ENCODE measurements around the gene PGRMC2.

Gene PGRMC2

DNA sequence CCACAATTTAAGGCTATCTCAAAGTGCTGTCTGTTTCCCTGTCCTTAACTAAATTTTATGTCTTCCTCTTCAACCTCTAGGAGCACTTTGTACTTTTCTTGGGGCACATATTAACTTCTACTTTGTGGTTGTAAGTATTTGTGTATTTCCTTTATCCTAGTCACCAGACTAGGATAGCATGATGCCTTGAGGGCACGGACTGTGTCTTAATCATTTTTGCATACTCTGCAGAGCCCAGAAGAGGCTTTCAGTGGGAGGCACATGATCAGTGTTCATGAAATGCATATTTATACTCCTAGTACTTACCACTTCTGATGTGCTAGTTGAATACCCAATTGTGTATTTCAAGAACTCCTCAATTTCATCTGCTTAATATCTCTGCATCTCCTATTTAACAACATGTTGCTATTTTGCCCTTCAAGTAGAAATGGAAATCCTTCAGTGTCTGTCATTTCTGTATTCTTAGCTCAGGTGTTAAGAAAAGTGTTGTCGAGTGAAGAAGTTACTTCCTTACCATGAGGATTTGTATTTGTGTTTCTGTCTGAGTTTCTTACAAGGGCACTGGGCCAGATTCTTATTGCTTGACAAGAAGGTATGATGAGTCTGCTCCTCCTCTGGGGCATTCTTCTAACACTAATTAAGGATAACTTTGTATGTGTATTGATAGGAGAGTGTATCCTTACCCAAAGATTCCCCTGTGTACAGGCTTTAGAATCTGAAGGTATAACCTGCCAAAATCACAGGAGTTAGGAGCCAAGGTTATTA is 28.3 kb upstream of the PGRMC2 start:
- no peaks in the 10 kb centered on the region for H3K36me3 ChIP-seq (ENCODE audit: insufficient read depth, low read depth, low read length)
- no peak overlapping the region for H3K4me3 ChIP-seq (ENCODE audit: low read length)
- no peaks in the 10 kb centered on the region for H3K27me3 ChIP-seq (ENCODE audit: insufficient read depth, low read length)
- H3K4me1 ChIP-seq (ENCODE audit: insufficient read depth, low read length): no peaks in the 10 kb centered on the region
- no peaks in the 10 kb centered on the region for H3K9me3 ChIP-seq (ENCODE audit: insufficient read depth, low read depth, low read length)
- no peak overlapping the region for H3K9ac ChIP-seq (ENCODE audit: low read depth, low read length)
- no peak overlapping the region for H3K27ac ChIP-seq (ENCODE audit: low read length)

DNA sequence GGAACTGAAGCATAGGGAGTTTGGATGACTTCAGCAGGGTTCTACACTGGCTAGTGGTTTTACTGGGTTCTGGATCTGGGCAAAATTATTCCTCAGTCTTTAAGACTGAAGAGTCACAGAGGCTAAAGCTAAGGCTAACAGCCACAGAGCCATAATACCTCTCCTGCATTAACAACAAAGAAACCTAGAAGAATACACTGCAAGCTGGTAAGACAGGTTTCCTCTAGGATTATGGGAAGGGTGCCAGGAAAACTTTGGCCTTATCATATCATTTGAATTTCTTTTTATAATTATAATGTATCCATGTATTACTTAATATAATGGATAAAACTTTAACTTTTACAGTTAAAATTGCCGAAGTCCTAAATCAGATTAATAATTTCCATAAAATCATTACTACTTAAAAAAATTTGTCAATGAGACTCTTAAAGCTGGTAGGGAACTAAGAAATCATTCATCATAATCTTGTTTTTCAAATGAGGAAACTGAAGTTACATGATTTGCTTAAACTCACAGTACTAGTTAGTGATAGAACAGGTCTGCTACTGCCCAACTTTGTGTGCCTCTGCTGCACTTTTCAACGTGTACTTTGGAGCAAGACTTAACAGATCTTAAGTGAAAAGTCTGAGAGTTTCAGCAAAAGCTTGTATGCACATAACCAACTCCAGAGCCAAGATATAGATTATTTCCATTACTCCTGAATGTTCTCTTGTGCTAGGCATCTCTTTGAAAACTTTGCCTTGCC is 24.2 kb upstream of the PGRMC2 start:
- no peak overlapping the region for H3K9ac ChIP-seq (ENCODE audit: low read depth, low read length)
- no peaks in the 10 kb centered on the region for H3K27me3 ChIP-seq (ENCODE audit: insufficient read depth, low read length)
- no peaks in the 10 kb centered on the region for H3K4me1 ChIP-seq (ENCODE audit: insufficient read depth, low read length)
- H3K9me3 ChIP-seq (ENCODE audit: insufficient read depth, low read depth, low read length): no peaks in the 10 kb centered on the region
- no peaks in the 10 kb centered on the region; the same call in 1 of the 2 replicates for H3K36me3 ChIP-seq (ENCODE audit: insufficient read depth, low read depth, low read length)
- no peak overlapping the region for H3K4me3 ChIP-seq (ENCODE audit: low read length)
- no peak overlapping the region for H3K27ac ChIP-seq (ENCODE audit: low read length)

DNA sequence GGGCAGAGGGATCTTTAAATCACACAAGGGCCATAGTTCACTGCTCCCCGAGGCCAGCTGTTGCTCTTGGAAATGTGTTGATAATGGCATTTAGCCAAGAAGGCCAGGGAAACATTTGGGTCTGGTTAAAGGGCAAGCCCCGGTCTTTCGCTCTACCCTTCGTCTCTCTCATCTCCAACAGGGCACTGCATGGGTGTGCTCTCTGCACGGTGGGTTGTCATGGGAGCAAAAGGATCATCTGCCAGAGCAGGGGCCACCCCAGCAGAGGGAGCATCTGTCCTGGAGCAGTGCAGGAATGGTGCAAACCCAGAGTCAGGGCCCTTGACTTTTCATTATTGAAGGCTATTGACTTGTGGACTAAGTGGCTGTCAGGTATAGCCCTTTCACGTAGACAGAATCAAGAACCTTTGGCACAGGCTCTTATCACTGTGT is 22.7 kb upstream of the PGRMC2 start:
- Histone ChIP-seq H3K4me1 (ENCODE audit: insufficient read depth, low read length) (peaks cover 6% of the 10 kb centered on the region; the same call in 1 of the 2 replicates), H3K36me3 (ENCODE audit: insufficient read depth, low read depth, low read length) (no peaks in the 10 kb centered on the region; the same call in 1 of the 2 replicates), H3K4me3 (ENCODE audit: low read length) (no peak overlapping the region), H3K27ac (ENCODE audit: low read length) (no peak overlapping the region), H3K9me3 (ENCODE audit: insufficient read depth, low read depth, low read length) (no peaks in the 10 kb centered on the region), H3K27me3 (ENCODE audit: insufficient read depth, low read length) (no peaks in the 10 kb centered on the region), H3K9ac (ENCODE audit: low read depth, low read length) (no peak overlapping the region)

DNA sequence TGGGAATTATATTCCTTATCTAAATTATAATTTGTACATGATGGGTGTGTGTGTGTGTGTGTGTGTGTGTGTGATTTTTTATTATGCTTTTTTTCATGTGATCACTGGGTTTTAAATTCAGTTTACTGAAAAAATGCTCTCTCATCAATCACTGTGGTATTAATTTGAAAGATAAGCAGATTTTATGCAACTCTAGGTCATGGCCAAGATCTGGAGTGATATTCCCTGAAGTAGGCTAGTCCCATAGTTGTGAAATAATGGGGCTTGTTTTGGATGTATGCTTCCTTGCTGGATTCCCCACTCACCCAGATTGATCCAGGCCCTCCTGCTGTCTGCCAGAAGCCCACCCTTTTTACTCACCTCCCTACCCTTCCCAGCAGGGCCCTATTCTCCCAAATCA is 22.0 kb upstream of the PGRMC2 start:
- Histone ChIP-seq H3K27ac (ENCODE audit: low read length) (no peak overlapping the region), H3K9ac (ENCODE audit: low read depth, low read length) (no peak overlapping the region), H3K27me3 (ENCODE audit: insufficient read depth, low read length) (no peaks in the 10 kb centered on the region), H3K4me1 (ENCODE audit: insufficient read depth, low read length) (peaks cover 8% of the 10 kb centered on the region; the same call in 1 of the 2 replicates), H3K36me3 (ENCODE audit: insufficient read depth, low read depth, low read length) (no peaks in the 10 kb centered on the region; the same call in 1 of the 2 replicates), H3K4me3 (ENCODE audit: low read length) (no peak overlapping the region), H3K9me3 (ENCODE audit: insufficient read depth, low read depth, low read length) (no peaks in the 10 kb centered on the region)

DNA sequence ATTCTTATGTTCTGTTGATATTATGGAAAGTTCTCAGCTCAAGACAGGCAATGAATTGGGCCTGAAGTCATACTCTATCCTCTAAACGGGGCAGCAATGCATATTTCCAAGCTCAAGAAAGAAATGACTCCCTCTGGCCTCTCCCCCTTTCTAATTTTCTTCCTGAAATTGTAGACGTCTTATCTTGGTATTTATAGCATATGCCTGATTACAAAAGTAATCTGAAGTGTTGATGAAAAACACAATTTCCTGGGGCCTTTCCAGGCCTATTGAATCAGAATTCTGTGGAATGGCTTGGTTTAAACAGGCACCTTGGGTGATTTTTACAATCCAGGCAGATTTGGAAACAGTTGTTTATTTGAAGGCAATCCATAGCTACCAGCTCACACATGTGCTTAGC is 21.4 kb upstream of the PGRMC2 start:
- no peak overlapping the region for H3K9ac ChIP-seq (ENCODE audit: low read depth, low read length)
- no peak overlapping the region for H3K27ac ChIP-seq (ENCODE audit: low read length)
- H3K9me3 ChIP-seq (ENCODE audit: insufficient read depth, low read depth, low read length): no peaks in the 10 kb centered on the region
- H3K36me3 ChIP-seq (ENCODE audit: insufficient read depth, low read depth, low read length): no peaks in the 10 kb centered on the region; the same call in 1 of the 2 replicates
- peaks cover 8% of the 10 kb centered on the region; the same call in 1 of the 2 replicates for H3K4me1 ChIP-seq (ENCODE audit: insufficient read depth, low read length)
- no peak overlapping the region for H3K4me3 ChIP-seq (ENCODE audit: low read length)
- H3K27me3 ChIP-seq (ENCODE audit: insufficient read depth, low read length): no peaks in the 10 kb centered on the region

GRCh38 chr4:128307123-128307571 is 19.5 kb upstream of the PGRMC2 start:
- no peaks in the 10 kb centered on the region for H3K27me3 ChIP-seq (ENCODE audit: insufficient read depth, low read length)
- H3K36me3 ChIP-seq (ENCODE audit: insufficient read depth, low read depth, low read length): no peaks in the 10 kb centered on the region; the same call in 1 of the 2 replicates
- H3K4me3 ChIP-seq (ENCODE audit: low read length): no peak overlapping the region
- H3K27ac ChIP-seq (ENCODE audit: low read length): no peak overlapping the region
- no peaks in the 10 kb centered on the region for H3K9me3 ChIP-seq (ENCODE audit: insufficient read depth, low read depth, low read length)
- peaks cover 8% of the 10 kb centered on the region; the same call in 1 of the 2 replicates for H3K4me1 ChIP-seq (ENCODE audit: insufficient read depth, low read length)
- H3K9ac ChIP-seq (ENCODE audit: low read depth, low read length): no peak overlapping the region

DNA sequence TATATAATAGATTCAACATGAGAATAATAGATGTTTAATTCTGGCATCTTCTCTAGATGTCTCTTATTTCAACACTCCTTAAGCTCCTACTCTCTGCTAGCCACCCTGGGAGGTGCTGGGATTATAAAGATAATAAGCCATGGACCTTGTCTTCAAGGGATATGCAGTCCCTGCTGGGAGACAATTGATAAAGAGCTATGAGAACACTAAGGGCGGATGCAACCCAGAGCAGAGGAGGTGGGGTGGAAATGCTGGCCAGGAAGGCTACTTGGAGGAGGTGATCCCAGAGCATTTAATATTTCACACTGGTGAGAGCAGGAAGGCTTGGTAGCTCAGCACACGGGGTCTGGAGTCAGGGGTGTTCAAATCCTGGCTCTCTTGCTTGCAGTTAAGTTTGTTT is 18.3 kb upstream of the PGRMC2 start:
- peaks cover 8% of the 10 kb centered on the region; the same call in 1 of the 2 replicates for H3K4me1 ChIP-seq (ENCODE audit: insufficient read depth, low read length)
- H3K36me3 ChIP-seq (ENCODE audit: insufficient read depth, low read depth, low read length): no peaks in the 10 kb centered on the region; the same call in 1 of the 2 replicates
- H3K9ac ChIP-seq (ENCODE audit: low read depth, low read length): no peak overlapping the region
- no peak overlapping the region for H3K4me3 ChIP-seq (ENCODE audit: low read length)
- no peaks in the 10 kb centered on the region for H3K27me3 ChIP-seq (ENCODE audit: insufficient read depth, low read length)
- no peaks in the 10 kb centered on the region for H3K9me3 ChIP-seq (ENCODE audit: insufficient read depth, low read depth, low read length)
- no peak overlapping the region for H3K27ac ChIP-seq (ENCODE audit: low read length)

DNA sequence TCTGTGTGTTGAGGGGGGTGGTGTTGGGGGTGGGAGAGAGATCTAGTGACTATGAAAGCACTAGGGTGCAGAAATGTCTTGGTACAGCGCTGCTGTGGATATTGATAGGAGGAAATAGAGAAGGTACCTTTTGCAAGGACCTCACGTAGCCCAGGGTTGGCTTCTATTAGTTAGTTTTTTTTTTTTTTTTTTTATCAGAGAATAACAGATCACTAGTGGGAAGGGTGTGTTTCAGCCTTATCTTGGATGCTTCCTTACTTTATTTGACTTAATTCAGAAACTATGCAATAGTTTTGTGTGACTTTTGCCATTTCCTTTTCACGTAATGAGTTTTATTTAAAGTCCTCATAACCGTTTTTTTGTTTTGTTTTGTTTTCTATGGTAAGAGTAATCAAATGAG is 16.4 kb upstream of the PGRMC2 start:
- peaks cover 8% of the 10 kb centered on the region; the same call in 1 of the 2 replicates for H3K4me1 ChIP-seq (ENCODE audit: insufficient read depth, low read length)
- no peak overlapping the region for H3K4me3 ChIP-seq (ENCODE audit: low read length)
- no peak overlapping the region for H3K27ac ChIP-seq (ENCODE audit: low read length)
- no peaks in the 10 kb centered on the region for H3K9me3 ChIP-seq (ENCODE audit: insufficient read depth, low read depth, low read length)
- no peaks in the 10 kb centered on the region; the same call in 1 of the 2 replicates for H3K36me3 ChIP-seq (ENCODE audit: insufficient read depth, low read depth, low read length)
- H3K9ac ChIP-seq (ENCODE audit: low read depth, low read length): no peak overlapping the region
- no peaks in the 10 kb centered on the region for H3K27me3 ChIP-seq (ENCODE audit: insufficient read depth, low read length)

DNA sequence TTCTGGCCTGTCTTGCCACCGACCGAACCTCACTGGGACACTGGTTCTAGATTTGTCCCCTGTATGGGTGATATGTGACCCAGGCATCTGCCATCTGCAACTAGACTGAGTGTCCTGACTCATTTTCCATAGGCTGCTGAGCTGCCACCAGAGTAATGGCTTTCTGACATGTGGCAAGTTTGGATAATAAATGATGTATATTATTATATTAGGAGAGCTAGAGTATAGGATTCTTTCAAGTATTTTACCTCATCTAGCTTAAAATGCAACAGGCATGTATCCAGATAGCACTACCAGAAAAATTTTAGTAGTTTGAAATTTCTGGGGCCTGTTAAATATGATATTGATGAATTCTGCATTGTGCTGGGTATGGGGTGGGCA is 15.8 kb upstream of the PGRMC2 start:
- H3K9ac ChIP-seq (ENCODE audit: low read depth, low read length): no peak overlapping the region
- H3K9me3 ChIP-seq (ENCODE audit: insufficient read depth, low read depth, low read length): no peaks in the 10 kb centered on the region
- no peak overlapping the region for H3K27ac ChIP-seq (ENCODE audit: low read length)
- no peaks in the 10 kb centered on the region; the same call in 1 of the 2 replicates for H3K36me3 ChIP-seq (ENCODE audit: insufficient read depth, low read depth, low read length)
- no peaks in the 10 kb centered on the region for H3K27me3 ChIP-seq (ENCODE audit: insufficient read depth, low read length)
- H3K4me3 ChIP-seq (ENCODE audit: low read length): no peak overlapping the region
- peaks cover 8% of the 10 kb centered on the region; the same call in 1 of the 2 replicates for H3K4me1 ChIP-seq (ENCODE audit: insufficient read depth, low read length)

GRCh38 chr4:128301979-128302378 is 14.4 kb upstream of the PGRMC2 start:
- Histone ChIP-seq H3K9me3 (ENCODE audit: insufficient read depth, low read depth, low read length) (no peaks in the 10 kb centered on the region), H3K4me3 (ENCODE audit: low read length) (no peak overlapping the region), H3K4me1 (ENCODE audit: insufficient read depth, low read length) (peaks cover 8% of the 10 kb centered on the region; the same call in 1 of the 2 replicates), H3K27me3 (ENCODE audit: insufficient read depth, low read length) (no peaks in the 10 kb centered on the region), H3K27ac (ENCODE audit: low read length) (no peak overlapping the region), H3K36me3 (ENCODE audit: insufficient read depth, low read depth, low read length) (no peaks in the 10 kb centered on the region; the same call in 1 of the 2 replicates), H3K9ac (ENCODE audit: low read depth, low read length) (no peak overlapping the region)

- Histone ChIP-seq H3K9me3 (ENCODE audit: insufficient read depth, low read depth, low read length) (no peaks in the 10 kb centered on the region), H3K4me1 (ENCODE audit: insufficient read depth, low read length) (no peaks in the 10 kb centered on the region), H3K9ac (ENCODE audit: low read depth, low read length) (no peak overlapping the region), H3K27me3 (ENCODE audit: insufficient read depth, low read length) (no peaks in the 10 kb centered on the region), H3K36me3 (ENCODE audit: insufficient read depth, low read depth, low read length) (no peaks in the 10 kb centered on the region; the same call in 1 of the 2 replicates), H3K4me3 (ENCODE audit: low read length) (no peak overlapping the region), H3K27ac (ENCODE audit: low read length) (no peak overlapping the region)
These were observed 12.2 kb upstream of the PGRMC2 start for GRCh38 chr4:128299848-128300247.

All from iPS-20b (cell line).